ENCODE results near the gene LSG1.

DNA sequence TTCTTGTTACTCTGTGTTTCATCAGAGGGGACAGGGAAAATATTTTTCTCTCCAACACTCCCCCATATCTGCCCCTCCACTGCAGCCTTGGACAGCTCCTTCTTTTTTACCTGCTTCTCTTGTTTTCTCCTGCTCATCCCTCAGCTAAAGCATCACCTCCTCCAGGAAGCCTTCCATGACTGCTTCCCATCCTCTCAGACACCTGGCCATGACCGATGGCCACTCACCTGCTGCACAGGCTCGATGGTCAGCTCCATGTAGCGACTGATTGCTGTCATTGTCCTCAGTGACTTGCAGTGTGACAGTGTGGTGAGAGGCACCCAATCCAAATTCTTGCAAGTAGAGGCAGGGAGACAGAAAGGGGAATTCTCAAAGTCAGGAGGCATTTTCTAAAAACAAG is 61.3 kb downstream of the LSG1 start:
- TF ChIP-seq, protein P1, sequence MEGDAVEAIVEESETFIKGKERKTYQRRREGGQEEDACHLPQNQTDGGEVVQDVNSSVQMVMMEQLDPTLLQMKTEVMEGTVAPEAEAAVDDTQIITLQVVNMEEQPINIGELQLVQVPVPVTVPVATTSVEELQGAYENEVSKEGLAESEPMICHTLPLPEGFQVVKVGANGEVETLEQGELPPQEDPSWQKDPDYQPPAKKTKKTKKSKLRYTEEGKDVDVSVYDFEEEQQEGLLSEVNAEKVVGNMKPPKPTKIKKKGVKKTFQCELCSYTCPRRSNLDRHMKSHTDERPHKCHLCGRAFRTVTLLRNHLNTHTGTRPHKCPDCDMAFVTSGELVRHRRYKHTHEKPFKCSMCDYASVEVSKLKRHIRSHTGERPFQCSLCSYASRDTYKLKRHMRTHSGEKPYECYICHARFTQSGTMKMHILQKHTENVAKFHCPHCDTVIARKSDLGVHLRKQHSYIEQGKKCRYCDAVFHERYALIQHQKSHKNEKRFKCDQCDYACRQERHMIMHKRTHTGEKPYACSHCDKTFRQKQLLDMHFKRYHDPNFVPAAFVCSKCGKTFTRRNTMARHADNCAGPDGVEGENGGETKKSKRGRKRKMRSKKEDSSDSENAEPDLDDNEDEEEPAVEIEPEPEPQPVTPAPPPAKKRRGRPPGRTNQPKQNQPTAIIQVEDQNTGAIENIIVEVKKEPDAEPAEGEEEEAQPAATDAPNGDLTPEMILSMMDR (IDR thresholded peaks at IDR 0.05; ENCODE audit: low read length) = no peak
- no peak for TF ChIP-seq EZH2 (IDR thresholded peaks at IDR 0.05; ENCODE audit: borderline replicate concordance, low read length)

All from OCI-LY1 (cell line).